Stimulated activated CD8-positive, alpha-beta memory T cell treated with anti-CD3 and anti-CD28 coated beads, Interleukin-15, amount 100 ng/mL, for 48 hours (primary cell): ENCODE results near the gene SLC7A9.
"Not testable (repeated sequence)": the region's sequence is repeated elsewhere in the genome, so short reads cannot be mapped to it uniquely, and the experiment has no call there.

Experiments used
- DNase-seq, 2 donors: peaks; one replicate each; pipeline ENCODE4 v3.0.0-alpha.2; 2020; ENCODE audit warnings: low read depth in 2 of 2

The SLC7A9 gene

DNA sequence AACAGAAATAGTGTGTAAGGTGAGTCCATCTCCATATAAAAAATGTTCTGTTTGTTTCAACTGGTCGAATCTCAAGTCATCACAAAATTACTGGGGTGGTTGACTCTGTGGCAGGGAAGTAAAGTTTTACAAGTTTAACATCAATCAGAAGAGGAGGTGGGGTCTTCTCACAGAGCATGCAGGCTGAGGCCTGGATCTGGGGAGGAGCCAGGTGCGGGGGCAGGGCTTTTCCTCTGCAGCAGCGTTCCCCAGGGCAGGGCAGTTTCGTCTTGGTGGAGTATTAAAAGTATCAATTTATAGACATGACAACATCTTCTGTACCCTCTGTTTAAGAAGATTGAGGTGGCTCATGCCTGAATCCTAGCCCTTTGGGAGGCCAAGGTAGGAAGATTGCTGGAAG lies 68.8 kb downstream of the SLC7A9 start:
- no peak for DNase-seq

DNA sequence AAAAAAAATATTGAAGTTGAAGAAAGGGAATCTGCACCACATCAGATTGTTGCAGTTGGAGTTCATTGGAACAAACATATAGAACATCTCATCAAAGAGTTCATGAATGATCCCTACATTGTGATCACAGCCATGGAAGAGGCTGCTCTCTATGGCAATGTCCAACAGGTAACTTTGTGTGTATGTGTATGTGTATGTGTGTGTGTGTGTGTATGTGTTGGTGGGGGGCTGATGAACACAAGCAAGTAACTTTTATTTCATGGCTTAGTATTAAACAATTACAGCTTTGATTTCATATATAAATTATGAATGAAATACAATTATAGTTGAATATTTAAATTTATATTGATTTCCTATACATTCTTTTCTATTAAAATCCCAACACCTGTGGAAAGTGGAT lies 69.4 kb downstream of the SLC7A9 start:
- DNase-seq, result no peak

DNA sequence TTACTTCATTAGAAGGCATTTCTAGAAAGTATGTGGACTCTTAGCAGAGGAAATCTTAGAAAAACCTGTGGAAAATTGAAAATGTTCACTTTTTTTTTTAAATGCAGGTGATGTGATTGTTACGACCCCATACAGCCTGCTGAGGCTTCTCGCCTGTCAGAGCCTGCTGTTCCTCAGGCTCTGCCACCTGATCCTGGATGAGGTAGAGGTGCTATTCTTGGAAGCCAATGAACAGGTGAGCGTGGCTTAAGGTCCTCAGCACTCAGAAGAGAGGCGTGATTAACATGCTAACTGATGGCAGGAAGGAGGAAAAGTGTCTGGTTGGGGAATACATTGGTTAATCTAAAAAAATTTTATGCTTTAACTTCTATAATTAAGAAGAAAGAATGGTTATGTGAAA lies 71.4 kb downstream of the SLC7A9 start:
- no peak for DNase-seq

DNA sequence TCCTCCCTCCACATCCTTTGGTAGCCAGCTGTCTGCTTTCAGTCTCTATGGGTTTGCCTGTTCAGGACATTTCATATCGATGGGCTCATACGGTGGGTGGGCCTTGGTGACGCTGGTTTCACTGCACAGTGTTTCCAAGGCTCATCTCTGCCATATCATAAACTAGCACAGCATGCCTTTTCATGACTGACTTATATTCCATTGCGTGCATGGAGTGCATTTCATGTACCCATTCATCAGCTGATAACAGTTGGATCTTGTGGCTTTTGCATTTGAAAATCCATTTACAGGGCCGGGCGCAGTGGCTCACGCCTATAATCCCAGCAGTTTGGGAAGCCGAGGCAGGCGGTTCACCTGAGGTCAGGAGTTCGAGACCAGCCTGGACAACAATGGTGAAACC lies 80.1 kb downstream of the SLC7A9 start:
- DNase-seq, result no peak

DNA sequence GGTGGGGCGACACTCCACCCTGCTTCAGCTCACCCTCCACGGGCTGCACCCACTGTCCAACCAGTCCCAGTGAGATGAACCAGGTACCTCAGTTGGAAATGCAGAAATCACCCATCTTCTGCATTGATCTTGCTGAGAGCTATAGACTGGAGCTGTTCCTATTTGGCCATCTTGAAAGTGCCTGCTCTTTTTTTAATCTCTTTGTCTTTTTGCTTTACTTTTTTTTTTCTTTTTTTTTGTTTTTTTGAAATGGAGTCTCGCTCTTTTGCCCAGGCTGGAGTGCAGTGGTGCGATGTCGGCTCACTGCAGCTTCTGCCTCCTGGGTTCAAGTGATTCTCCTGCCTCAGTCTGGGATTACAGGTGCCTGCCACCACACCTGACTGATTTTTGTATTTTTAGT lies 81.7 kb downstream of the SLC7A9 start:
- not testable (repeated sequence) for DNase-seq

DNA sequence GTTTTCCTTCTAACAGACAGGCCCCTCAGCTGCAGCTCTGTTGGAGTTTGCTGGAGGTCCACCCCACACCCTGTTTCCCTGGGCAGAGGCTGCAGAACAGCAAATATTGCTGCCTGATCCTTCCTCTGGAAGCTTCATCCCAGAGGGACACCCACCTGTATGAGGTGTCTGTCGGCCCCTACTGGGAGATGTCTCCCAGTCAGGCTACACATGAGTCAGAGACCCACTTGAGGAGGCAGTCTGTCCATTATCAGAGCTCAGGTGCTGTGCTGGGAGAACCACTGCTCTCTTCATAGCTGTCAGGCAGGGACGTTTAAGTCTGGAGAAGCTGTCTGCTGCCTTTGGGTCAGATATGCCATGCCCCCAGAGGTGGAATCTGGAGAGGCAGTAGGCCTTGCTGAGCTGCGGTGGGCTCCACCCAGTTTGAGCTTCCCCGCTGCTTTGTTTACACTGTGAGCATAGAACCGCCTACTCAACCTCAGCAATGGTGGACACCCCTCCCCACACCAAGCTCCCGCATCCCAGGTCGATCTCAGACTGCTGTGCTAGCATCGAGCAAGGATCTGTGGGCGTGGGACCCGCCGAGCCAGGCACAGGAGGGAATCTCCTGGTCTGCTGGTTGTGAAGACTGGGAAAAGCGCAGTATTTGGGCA lies 82.3 kb downstream of the SLC7A9 start:
- not testable (repeated sequence) for DNase-seq

DNA sequence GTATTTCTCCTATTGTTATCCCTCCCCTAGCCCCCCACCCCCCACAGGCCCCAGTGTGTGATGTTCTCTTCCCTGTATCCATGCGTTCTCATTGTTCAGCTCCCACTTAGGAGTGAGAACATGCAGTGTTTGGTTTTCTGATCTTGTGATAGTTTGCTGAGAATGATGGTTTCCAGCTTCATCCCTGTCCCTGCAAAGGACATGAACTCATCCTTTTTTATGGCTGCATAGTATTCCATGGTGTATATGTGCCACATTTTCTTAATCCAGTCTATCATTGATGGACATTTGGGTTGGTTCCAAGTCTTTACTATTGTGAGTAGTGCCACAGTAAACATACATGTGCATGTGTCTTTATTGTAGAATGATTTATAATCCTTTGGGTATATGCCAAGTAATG lies 87.5 kb downstream of the SLC7A9 start:
- DNase-seq, result not testable (repeated sequence)

DNA sequence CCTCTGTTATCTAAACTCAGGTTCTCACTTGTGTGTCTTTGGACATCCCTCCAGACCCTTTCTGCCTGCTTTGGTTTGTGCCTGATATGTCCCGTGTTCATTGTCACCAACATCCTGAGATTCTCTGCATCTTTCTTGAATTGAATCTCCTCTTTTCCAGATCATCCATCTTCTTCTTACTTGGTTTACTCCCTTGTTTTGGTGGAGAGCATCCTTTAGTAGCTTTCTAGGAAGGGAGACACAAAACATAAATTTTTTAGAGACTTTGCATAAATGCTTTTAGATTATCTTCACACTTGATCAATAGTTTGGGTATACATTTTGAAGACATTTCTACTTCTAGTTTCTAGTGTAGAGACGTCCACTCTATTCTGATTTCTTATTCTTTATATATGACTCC lies 88.3 kb downstream of the SLC7A9 start:
- DNase-seq, result no peak
